ENCODE data around the gene RNF114.
"Not testable (repeated sequence)": the region's sequence is repeated elsewhere in the genome, so short reads cannot be mapped to it uniquely, and the experiment has no call there.

Gene RNF114

DNA sequence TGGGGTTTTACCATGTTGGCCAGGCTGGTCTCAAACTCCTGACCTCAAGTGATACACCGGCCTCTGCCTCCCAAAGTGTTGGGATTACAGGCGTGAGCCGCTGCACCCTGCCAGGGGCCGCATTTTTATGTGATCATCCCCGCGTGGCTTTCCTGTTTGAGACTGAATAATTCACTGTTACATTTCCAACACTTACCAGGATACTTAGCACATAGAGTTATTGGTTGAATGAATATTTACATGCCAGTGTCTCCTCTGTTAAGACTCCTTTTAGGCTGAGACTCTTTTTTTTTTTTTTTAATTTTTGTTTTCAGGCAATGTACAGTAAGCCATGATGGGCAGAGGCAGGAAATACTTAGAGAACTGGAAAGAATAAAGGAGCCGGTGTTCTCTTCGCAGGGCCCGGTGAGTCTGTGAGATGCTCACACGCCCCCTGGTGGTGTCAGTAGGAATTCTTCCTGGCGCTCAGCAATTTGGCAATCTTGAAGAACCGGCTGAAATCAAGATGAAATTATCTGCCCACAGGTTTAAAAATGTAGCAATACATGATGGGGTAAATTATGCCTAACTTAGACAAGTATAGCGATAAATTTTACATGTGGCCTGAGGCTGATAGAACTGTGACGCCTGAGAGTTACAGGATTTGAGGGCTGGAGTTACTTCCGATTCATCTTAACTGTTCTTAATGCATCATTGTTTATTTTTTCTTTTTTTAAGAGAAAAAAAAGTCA, 7.6 kb upstream of the RNF114 start:
- DNase-seq = peak; percentile 90

DNA sequence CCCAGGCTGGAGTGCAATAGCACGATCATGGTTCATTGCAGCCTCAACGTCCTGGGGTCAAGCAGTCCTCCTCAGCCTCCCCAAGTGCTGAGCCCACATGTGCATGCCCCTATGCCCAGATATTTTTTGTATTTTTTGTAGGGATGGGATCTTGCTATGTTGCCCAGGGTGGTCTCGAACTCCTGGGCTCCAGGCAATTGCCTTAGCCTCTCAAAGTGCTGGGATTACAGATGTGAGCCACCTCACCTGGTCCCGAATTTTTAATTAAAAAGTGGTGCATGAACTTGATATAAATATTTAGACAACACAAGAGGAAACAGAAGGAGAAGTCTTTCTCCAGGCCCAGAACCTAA, 7.1 kb upstream of the RNF114 start:
- DNase-seq = no peak

DNA sequence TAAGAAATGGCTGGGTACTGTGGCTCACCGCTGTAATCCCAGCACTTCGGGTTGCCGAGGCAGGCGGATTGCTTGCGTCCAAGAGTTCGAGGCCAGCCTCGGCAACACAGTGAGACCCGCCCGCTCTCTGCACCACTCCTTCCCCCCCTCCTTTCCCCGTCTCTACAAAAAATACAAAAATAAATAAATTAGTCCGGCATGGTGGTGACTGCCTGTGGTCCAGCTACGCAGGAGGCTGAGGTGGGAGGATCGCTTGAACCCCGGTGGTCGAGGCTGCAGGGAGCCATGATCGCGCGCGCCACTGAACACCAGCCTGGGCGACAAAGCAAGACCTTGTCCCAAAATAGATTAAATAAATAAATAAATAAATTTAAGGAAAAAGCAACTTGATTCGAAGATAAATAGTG, 448 bp upstream of the RNF114 start:
- peak; percentile 71 for DNase-seq

DNA sequence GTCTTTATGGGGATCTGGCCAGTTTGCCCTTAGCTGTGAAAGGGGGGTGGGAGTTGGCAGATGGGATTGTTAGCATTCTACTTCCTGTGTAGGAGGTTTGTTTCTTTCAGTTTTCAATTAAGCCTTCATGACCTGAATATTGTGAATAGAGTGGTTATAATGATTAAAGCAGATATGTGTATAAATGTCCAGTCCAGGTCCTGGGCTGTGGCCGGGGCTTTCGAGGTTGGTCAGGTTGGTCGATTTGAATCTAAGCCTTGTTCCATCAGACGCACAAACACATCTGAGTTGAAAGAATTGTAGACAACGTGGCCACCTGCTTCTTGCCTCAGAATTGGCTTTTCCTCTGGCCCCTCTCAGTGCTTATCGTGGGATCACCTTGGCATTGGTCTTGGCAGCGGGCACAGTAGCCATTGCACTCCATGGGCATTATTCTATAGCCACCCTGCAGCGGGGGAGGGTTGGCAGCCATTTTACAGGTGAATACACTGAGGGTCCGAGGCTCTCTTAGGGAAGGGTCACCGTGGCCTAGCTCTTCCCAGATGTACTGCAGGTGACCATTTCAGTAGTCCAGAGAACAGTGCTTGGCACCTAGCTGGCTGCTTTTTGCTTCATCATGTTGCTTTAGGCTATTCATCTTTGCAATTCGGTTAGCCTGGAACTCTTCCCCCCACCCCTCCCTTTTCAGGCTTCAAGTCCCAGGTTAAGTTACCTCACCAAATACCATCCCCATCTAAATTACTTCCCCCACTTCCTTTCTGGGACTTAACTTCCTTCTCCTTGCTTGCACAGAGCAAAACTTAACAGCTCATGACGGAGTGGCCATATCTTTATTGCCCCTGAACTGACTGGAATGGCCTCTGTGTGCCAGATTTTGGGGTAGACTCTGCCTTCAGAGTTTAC, 1.1 kb downstream of the RNF114 start:
- no peak for DNase-seq

DNA sequence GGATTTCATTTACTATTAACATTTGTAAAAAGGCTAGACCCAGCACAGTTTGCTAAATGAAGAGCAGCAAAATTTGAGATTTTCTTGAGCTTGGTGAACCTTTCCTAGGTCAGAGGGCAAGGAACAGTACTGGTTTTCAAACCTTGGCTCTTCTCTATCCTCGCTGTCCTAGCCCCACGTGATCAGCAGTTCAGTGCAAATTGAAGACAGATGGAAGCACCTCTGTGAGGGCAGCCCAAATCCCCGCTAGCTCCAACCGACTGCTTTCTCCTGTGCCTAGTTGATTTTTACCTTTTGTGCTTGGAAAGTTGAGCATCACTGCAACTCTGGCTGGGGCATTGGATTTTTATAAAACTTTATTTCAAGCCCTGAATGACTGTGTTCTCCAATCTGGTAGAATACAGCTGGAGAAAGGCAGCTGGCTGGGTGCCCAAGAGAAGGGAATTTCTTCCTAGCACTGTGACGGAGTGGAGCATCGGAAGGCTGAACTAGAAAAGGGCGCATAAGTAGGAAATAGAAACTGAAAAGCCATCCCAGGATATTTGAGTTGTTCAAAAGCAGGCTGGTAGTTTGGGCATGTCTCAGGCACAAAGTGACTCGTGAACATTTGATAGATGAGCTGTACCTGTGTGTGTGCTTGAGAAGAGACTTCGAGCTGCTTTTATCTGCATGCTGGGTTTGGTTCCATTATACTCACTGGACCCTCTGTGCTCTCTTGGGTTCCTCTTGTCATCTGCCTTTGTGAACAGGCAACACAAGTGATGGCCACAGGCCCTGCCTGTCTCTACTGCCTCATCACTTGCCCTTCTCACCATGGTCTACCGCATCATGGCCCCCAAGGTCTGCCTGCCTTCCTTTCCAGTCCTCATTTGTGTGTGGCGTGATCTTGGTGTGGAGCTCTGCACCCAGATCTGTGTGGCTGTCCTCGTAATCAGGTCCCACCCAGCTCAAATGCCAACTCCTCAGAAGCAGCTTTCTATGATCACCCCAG, 2.3 kb downstream of the RNF114 start:
- no peak for DNase-seq

DNA sequence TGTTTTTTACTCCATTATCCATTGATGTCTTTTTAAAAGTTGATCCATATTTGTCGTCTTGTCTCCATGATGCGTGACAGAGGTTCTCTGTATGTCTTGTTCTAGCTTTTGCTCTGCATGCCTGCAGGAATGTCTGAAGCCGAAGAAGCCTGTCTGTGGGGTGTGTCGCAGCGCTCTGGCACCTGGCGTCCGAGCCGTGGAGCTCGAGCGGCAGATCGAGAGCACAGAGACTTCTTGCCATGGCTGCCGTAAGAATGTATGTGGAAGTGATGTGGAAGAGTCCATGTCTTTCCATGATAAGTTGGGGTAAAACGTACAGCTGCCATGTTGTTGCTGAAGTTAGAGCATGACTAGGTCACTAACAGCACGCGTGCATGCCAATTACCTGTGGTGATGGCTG, 5.3 kb downstream of the RNF114 start:
- no peak for DNase-seq

- DNase-seq = no peak
Measured at GRCh38 chr20:49942303-49942702, 6.1 kb downstream of the RNF114 start.

- no peak for DNase-seq
Measured at GRCh38 chr20:49942942-49943341, 6.7 kb downstream of the RNF114 start.

DNA sequence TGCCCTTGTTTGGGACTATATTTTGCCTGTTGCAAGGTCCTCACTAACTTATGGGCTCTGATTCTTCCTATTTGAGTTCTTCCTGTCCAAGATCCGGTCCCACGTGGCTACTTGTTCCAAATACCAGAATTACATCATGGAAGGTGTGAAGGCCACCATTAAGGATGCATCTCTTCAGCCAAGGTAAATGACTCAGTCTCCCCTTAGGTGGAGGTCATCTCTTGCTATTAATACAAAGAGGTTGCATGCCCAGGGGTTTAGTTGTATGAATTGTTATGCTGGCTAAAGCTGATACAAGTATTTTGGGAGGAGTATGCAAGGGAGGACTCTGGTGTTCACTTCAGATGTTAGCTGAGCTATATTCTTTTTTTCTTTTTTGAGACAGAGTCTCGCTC, 9.1 kb downstream of the RNF114 start:
- no peak for DNase-seq

DNA sequence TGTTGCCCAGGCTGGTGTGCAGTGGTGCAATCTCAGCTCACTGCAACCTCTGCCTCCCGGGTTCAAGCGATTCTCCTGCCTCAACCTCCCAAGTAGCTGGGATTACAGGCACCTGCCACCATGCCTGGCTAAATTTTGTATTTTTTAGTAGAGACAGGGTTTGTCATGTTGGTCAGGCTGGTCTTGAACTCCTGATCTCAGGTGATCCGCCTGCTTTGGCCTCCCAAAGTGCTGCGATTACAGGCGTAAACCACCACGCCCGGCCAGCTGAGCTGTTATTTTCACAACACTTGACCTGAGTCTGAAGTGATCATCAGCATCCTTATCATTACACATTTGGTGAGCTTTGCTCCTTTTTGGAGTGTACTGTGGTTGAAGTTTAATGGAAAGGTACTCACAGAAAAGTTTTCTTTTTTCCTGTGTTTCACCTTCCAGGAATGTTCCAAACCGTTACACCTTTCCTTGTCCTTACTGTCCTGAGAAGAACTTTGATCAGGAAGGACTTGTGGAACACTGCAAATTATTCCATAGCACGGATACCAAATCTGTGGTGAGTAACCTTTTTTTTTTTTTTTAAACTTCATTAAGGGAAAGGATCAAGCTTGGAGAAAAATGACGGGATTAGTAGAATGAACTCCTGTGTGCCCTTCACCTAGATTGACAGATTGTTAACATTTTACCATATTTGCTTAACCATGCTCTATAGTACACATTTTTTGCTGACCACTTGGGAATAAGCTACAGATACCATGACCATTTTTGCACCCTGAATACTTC, 9.7 kb downstream of the RNF114 start:
- no peak for DNase-seq

DNA sequence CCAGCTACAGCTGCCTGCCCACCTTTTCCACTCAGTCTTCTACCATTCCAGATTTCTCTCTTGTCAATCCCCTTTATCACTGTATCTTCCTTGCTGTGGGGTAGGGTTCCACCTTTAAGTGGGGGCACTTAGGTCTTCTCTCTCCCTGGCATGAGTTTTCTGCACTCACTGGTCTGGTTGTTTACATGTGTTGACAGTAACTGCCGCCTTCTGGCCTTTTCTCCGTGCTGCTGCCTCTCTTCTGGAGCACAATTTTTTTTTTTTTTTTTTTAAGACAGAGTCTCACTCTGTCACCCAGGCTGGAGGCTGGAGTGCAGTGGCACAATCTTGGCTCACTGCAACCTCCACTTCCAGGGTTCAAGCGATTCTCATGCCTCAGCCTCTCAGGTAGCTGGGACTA, 12.0 kb downstream of the RNF114 start:
- no peak for DNase-seq

GRCh38 chr20:49948809-49949507, 12.8 kb downstream of the RNF114 start:
- DNase-seq = no peak

- DNase-seq = no peak
Measured at GRCh38 chr20:49951151-49951550, 15.0 kb downstream of the RNF114 start.

DNA sequence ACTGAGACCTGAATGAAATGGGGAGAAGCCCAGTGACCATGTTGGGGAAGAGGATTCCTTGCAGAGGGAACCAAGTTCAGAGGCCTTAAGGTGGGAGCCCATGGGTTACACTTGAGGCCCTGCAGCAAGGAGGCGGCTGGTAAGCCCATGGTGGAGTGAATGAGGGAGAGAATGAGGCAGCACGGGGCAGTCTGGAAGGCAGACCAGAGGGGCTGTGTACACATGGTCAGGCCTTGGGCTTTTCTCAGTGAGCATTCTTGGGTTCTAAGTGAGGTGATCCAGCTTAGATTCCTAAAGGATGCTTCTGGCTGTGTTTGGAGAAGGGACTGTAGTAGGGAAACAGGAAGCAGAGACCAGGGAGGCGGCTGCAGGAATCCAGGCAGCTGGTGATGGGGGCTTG, 19.0 kb downstream of the RNF114 start:
- DNase-seq = no peak

DNA sequence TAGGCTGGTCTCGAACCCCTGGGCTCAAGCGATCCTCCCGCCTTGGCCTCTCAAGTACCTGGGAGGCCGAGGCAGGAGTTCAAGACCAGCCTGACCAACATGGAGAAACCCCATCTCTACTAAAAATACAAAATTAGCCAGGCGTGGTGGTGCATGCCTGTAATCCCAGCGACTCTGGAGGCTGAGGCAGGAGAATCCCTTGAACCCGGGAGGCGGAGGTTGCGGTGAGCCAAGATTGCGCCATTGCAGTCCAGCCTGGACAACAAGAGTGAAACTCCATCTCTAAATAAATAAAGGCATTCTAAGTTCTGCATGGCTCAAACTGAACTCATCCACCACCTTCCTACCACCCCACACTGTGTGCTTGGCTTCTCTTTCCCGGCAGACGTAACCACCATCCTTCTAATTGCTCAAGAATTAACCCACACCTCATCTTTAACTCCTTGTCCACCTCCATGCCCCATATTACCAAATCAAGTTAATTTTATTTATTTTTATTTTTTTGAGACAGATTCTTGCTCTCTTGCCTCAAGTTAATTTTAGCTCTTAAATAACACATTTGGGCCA, 19.7 kb downstream of the RNF114 start:
- not testable (repeated sequence) for DNase-seq

- DNase-seq = no peak
Measured at GRCh38 chr20:49956689-49957088, 20.5 kb downstream of the RNF114 start.

- DNase-seq = peak; percentile 26
Measured at GRCh38 chr20:49957089-49957938, 21.1 kb downstream of the RNF114 start.

GRCh38 chr20:49961413-49961812, 25.2 kb downstream of the RNF114 start:
- no peak for DNase-seq

- DNase-seq = peak; percentile 75
Measured at GRCh38 chr20:49964964-49965780, 29.0 kb downstream of the RNF114 start.
